Astrocyte of the hippocampus (primary cell): ENCODE measurements around the gene CD6.

Experiments
- DNase-seq: peaks from one replicate; pipeline ENCODE4 v3.0.0; 2011; ENCODE audit warnings: low read depth, low spot score

The CD6 gene

GRCh38 chr11:60985501-60985900 lies 14.0 kb downstream of the CD6 start:
- no peak for DNase-seq

DNA sequence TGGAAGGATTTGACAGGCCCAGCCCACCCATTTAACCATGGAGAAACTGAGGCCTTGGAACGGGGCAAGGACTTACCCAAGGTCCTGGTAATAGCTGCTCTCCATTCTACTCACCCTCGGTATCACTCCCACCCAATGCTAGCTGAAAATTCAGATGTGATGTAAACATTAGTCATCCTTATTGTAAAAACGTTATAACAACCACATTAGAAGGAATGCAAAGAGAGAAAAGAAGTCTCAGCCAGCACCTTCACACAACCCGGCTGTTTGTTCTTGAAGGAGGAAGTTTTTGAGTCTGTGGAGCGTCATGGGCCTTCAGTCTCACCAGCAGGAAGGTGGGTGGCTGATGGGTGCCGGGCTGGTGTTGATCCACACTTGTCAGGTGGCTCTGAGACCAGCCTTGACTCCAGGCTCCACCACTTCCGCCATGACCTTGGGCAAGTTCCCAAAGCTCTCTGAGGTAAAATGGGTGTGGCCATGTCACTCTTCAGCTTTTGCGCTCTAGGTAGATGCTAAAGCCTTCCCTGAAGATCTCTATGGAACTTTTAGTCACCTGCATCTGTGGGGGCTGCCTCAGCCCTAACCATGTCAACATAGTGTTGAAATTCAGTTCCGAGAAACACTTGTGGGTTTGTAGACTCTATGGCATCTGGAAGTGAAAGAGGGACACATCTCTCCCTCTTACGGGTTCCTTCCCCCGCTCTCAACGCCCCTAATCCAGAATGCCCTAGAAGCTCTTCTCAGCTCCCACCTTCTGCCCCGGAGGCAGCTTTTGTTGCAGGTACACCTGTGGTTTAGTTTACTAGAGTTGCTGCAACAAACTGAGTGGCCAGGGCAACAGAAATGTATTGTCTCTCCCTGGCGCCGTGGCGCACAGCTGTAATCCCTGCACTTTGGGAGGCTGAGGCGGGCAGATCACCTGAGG lies 14.8 kb downstream of the CD6 start:
- DNase-seq, result peak; percentile 26

- DNase-seq, result no peak
These were observed 16.2 kb downstream of the CD6 start for GRCh38 chr11:60987577-60988277.

GRCh38 chr11:60988658-60989057 lies 17.2 kb downstream of the CD6 start:
- no peak for DNase-seq

- no peak for DNase-seq
These were observed 17.7 kb downstream of the CD6 start for GRCh38 chr11:60989093-60989650.

GRCh38 chr11:60991457-60991856 lies 20.0 kb downstream of the CD6 start:
- DNase-seq, result no peak

DNA sequence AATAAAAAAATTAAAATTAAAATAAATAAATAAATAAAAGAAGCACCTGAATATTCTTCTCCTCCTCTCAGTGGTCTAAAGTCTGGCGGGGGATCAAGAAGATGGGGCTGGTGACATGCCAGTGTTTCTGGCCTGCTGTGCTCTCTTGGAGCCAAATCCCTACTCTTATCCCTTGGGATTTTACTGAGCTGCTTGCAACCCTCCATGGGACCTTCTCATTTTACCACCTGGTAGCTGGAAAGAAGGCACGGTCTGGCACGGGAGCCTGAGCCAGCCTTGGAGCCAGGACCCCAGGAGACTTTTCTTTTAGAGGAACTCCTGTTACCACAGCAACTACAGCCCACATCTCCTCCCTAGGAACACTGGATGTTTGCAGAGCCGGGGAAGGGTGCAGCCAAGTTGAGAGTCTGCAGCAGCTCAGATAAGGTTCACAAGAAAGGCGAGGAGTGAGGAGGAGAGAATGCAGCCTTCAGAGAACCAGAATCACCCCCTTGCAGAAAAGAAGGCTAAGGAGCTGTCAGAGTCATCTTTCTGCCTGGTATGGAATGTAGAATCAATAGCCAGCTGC lies 21.4 kb downstream of the CD6 start:
- DNase-seq, result no peak

DNA sequence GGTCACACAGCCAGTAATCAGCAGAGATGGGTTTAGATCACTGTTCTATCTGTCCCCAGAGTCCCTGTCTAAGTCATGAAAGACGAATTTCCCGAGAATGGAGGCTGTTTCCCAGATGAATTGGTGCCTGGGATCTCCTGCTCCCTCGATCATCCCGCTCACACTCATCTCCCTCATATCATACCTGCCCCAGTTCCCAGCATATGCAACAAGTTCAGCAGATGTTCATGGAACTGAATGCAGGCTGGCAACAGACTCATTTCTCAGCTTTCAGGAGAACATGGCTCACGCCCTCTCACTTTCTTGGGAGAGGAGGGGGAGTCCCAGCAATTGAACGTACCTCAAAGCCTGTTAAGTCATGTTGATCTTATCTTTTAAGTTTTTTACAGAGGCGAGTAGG lies 22.1 kb downstream of the CD6 start:
- no peak for DNase-seq

DNA sequence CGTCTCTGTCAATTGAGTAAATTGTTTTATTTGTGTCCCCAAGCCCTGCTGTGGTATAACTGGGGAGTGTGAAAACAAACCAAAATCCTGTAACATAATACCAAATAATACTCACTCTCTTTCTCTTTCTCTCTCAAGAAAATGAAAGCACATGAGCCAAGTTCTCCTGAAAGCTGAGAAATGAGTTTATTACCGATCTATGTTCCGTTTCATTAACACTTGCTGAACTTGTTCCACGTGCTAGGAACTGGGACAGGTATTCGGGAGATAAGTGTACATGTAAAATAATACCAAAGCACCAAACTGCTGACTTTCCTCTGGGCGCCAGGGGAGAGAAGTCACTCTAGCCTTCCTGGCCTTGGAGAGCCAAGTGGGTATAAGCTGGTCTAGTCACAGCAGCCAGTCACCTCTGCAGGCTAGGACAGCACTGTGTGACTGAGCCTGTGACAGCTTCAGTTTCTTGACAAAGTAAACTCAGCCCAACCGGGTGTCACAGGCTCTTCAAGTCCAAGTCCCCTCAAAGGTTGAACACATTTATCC lies 23.1 kb downstream of the CD6 start:
- no peak for DNase-seq

GRCh38 chr11:60995798-60996197 lies 24.3 kb downstream of the CD6 start:
- DNase-seq, result no peak

DNA sequence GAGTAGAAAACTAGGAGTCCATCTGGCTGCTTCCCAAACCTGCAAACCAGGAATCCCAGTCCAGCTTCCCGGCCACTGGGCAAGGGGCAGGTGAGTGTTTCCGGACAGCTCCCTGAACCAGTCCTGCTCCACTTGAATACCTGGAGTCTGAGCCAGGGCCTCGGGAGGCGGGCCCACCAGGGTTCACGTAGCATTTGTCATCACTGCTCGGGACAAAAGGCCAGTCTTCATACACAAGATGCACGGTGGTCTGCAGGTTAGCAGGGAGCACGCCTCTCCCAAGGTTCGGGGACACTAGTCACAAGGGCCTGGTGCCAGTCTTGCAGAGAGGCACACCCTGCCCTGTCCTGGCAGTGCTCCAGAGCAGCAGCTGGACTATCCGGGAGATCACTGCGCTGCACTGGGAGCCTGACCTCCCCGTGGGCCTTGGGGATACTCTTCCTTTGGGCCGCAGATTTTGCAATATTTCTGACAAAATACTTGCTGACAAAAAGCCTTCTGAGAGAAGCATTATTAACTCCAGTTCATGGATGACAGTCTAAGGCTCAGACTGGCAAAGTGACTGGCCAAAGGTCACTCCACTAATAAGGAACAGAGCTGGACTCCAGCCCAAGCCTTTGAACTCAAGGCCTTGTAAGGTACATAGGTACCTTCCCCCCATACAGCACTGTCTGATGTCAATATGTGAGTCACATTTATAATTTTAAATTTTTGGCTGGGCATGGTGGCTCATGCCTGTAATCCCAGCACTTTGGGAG lies 25.1 kb downstream of the CD6 start:
- no peak for DNase-seq

GRCh38 chr11:61000426-61000825 lies 28.9 kb downstream of the CD6 start:
- DNase-seq, result no peak

GRCh38 chr11:61001931-61002330 lies 30.5 kb downstream of the CD6 start:
- DNase-seq, result no peak

- DNase-seq, result no peak
These were observed 31.1 kb downstream of the CD6 start for GRCh38 chr11:61002598-61002997.

DNA sequence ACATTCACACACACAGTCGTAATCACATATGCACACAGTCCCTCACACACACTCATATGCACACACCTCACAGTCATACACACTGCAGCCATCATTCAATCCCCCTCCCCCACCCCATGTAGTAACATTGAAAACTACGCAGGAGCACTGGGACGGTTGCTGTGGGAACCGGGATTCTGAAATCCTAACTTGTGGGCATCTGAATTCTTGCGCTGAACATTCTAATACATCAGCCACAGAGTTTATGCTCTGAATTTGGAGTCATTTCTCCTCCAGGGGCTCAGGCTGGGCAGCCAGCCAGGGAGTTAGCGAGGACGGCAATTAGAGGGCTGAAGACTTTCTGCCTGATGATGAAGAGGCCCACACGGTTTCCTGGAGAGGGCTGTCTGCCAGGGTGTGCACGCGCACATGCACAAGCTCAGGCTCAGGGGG lies 32.7 kb downstream of the CD6 start:
- DNase-seq, result peak; percentile 88

GRCh38 chr11:61004761-61005181 lies 33.3 kb downstream of the CD6 start:
- DNase-seq, result no peak

GRCh38 chr11:61007383-61007955 lies 36.0 kb downstream of the CD6 start:
- peak; percentile 25 for DNase-seq

GRCh38 chr11:61007956-61008896 lies 36.7 kb downstream of the CD6 start:
- DNase-seq, result no peak

- no peak for DNase-seq
These were observed 37.5 kb downstream of the CD6 start for GRCh38 chr11:61008971-61009370.
